HG03025 (cell line): ENCODE data around the gene TXNRD1.
A peak's percentile ranks its signal among the peaks of the same experiment; 100 is the strongest.
"Not testable (repeated sequence)": the region's sequence is repeated elsewhere in the genome, so short reads cannot be mapped to it uniquely, and the experiment has no call there.

ENCODE experiments used
- ATAC-seq: cut with Tn5 transposase; IDR thresholded peaks from one replicate; pipeline ENCODE4 v1.9.1; 2021; ENCODE audit warnings: mild to moderate bottlenecking, moderate library complexity; ENCODE audit not compliant: unreplicated experiment, low FRiP score

Gene TXNRD1

DNA sequence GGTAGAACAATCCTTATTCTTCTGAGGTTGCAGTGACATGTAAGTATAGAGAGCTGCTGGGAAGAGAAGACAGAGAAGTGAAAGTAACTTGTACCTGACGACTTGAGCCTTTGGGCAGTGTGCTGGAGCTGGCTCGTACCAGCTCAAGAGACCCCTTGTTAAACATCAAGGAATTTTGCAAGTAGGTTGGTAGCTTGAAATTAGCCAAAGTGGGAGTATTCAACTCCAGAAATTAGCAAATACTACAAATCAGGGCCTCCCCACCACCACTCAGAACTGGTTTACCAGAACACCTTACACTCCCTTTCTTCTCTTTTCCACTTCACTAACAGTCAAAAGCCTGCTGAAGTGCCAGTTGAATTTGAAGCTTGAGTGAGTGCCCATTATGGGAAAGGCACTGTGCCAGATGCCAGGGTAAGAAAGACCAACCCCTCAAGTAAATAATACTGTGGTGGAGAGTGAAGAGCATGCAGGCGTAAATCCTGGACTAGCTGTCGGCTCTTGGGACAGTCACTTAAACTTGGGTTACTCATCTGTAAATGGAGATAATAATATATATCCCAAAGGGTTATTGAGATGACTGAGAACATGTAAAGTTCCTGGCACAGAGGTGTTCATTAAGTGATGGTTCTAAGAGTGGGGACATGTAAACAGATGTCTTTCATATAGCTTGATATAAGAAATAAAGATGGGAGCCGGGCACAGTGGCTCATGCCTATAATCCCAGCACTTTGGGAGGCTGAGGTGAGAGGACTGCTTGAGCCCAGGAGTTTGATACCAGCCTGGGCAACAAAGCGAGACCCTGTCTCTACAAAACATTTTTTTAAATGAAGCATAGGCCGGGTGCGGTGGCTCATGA, 60.9 kb downstream of the TXNRD1 start:
- no peak for ATAC-seq

DNA sequence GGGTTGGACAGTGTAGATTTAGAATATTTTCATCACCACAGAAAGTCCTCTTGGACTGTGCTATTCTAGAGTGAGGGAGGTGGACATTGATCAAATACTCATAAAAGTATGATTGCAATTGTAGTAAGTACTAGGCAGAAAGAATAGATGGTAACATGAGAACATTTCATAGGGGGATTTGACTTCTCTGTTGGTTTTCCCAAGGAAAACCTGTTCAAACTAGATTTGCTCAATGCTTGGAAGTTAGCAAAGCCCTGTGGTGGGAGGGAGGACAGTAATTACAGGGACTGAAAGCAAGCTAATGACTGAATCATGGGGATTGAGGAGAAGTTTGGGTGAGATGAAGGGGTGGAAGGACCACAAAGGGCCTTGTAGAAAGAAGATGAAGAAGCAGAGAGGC, 63.6 kb downstream of the TXNRD1 start:
- no peak for ATAC-seq

DNA sequence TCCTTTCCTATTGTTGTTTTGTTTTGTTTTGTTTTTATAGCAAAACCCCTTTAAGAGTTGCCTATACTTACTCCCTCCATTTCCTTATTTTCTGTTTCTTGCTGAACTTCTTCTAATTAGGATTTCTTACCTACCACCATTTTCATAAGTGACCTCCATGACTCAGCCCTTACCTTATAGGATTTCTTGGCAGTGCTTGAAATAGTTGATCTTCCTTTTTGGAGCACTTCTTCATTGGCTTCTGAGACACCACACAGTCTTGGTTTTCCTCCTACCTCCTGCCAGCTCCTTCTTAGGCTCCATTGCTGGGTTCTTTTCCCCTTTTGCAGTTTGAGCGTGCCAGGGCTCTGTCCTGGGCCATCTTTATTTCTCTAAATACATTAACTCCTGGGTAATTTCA, 64.5 kb downstream of the TXNRD1 start:
- ATAC-seq = no peak

DNA sequence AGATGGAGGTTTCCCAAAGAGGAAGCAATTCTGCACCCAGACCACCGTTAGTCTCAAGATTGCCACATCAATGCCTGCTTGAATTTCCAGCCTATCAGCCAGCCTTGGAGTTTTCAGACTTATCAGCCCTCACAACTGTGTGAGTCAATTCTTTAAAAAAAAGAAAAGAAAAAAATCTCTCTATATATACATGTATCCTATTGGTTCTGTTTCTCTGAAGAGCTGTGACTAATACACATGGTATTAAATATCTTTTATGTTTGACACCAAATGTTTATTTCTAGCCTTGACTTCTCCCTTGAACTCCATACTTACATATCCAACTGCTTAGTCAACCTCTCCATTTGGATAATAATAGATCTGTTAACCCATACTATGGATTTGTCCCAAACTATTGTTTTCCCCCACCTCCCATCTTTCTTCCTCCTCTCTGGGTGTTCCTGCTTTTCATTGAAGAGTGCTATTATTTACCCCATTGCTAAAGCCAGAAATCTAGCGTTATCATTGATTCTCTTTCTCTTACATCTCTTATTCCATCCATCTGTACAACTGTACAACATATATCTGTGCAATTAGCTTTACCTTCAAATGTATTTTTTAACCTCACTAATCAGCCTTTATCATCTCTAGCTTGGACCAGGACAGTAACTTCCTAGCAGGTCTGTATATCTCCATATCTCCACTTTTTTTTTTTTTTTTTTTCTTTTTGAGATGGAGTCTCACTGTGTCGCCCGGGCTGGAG, 65.3 kb downstream of the TXNRD1 start:
- no peak for ATAC-seq

DNA sequence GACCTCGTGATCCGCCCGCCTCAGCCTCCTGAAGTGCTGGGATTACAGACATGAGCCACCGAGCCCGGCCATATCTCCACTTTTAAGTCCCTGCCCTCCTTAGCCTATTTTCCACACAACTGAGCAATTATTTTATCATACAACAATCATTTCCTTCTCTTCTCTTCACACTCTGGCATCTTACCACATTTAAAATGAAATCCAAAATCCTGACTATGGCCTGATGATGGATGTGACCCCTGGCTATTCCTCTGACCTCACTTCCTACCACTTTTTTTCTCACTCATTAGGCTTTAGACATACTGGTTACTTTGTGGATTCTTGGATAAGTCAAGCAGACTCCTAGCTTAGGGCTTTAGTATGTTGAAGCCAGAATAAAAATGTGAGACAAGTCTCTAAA, 66.1 kb downstream of the TXNRD1 start:
- no peak for ATAC-seq

DNA sequence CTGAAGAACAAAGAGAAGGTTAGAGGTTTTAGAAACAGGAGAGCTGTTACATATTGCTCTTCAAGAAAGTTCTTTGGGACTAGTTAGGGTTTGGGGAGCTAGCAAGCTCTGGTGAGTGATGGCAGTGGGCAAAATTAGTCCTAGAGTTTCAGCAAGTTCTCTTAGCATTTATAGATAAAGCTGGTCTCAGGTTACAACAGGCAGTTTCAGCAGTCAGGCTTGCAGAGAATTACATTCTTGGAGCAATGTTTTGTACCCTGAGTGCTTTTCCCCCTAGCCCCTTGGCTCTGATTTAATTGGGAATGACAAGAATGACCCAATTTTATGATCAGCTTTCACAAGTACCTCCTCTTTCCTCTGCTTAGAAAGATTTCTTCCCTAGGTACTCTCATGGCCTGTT, 66.5 kb downstream of the TXNRD1 start:
- ATAC-seq = no peak

GRCh38 chr12:104285740-104286515, 70.3 kb downstream of the TXNRD1 start:
- ATAC-seq = no peak

- peak; percentile 78 for ATAC-seq
These were observed 71.2 kb downstream of the TXNRD1 start for GRCh38 chr12:104286516-104287482.

- ATAC-seq = peak; percentile 40
These were observed 73.2 kb downstream of the TXNRD1 start for GRCh38 chr12:104288635-104289274.

DNA sequence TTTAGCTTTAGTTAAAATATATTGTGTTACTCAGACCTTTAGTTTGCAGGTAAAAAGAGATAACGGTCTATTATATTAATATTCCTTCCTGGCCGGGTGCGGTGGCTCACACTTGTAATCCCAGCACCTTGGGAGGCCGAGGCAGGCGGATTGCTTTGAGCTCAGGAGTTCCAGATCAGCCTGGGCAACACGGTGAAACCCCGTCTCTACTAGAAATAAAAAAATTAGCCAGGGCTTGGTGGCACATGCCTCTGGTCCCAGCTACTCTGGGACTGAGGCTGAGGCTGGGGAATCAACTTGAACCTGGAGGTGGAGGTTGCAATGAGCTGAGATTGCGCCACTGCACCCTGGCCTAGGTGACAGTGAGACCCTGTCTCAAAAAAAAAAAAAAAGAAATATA, 74.7 kb downstream of the TXNRD1 start:
- no peak for ATAC-seq

- no peak for ATAC-seq
These were observed 75.3 kb downstream of the TXNRD1 start for GRCh38 chr12:104290855-104291254.

GRCh38 chr12:104291867-104292524, 76.4 kb downstream of the TXNRD1 start:
- ATAC-seq = no peak

- ATAC-seq = no peak
These were observed 77.6 kb downstream of the TXNRD1 start for GRCh38 chr12:104292872-104293794.

- ATAC-seq = not testable (repeated sequence)
These were observed 78.7 kb downstream of the TXNRD1 start for GRCh38 chr12:104294158-104294859.

- no peak for ATAC-seq
These were observed 79.5 kb downstream of the TXNRD1 start for GRCh38 chr12:104294927-104295668.

DNA sequence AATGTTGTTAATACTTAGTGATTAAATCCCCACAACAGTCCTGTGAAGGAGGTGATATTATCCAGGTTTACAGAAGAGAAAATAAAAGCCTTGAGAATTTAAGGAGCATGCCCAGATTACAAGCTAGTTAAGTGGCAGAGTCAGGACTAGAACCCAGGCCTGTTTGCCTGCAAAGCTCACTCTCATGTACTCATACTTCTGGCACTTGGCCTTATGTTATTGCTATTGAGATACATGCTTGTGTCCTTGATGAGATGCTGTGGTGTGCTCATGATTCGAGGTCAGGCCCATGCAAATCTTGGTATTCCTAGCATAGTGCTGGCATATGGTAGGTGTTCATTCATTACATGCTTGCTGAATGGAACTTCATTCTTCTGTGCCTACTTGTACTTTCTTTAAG, 80.4 kb downstream of the TXNRD1 start:
- ATAC-seq = no peak

- ATAC-seq = no peak
These were observed 81.1 kb downstream of the TXNRD1 start for GRCh38 chr12:104296718-104297117.
